ENCODE results near the gene ARL17B. TPM values are rescaled to one million over a fixed set of nuclear protein-coding genes. Genes with fewer than 3 reads are reported as not detected.
A peak's percentile ranks its signal among the peaks of the same experiment; 100 is the strongest.
"Not testable (repeated sequence)": the region's sequence is repeated elsewhere in the genome, so short reads cannot be mapped to it uniquely, and the experiment has no call there.

ARL17B gene
- total RNA-seq, 1 experiment from 2014 or later, result 13.9 TPM

DNA sequence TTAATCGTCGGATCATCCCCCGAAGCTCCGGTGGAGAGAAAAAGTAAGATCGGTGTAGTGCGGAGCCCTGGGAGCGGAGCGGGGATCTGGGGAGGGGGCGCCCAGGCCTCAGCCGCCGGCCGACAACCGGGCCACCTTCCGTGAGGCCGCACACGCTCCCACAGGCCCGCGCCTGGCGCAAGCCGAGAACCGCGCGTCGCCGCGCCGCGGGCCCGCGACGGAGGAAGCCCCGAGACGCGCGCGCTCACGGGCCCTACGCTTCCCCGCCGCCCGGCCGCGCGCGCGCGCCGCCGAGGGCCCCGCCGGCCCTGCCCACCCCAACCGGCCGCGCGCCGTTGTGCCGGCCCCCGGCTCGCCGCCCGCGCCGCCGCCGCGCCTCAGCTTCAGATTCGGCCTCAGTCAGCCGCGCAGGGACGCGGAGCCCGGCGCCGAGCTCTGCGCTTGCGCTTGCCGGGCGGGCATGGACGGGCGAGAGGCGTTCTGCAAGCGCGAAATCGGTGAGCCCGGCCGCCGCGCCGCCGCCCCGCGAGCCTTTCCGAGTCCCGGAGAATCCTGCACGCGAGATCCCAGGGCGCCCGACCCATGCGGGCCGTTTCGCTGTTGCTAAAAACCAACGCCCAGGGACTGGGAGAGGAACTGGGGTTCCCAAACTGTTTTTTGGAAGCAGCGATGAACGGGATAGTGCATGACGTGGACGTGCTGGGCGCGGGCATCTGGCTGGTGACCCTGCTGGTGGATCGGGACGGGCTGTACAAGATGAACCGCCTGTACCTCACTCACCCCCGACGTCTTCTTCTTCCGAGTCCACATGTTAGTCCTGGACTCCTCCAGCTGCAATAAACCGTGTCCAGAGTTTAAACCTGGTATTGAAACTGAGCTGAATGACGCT is 94.7 kb downstream of the ARL17B start:
- CTCF ChIA-PET, result interaction anchor here (0.8 kb wide), 1 partner anchor 20 kb away, joined by 3 read pairs; no protein-coding TSS in a partner anchor
- peak; percentile 89 for DNase-seq (ENCODE audit: low spot score)
- no TSS peak for BruUV-seq (replicated peaks)
- peak overlapping the region; percentile 70 for H3K4me3 ChIP-seq (ENCODE audit: low read depth, low read length, poor library complexity, severe bottlenecking)
- H3K27me3 ChIP-seq (replicated peaks; ENCODE audit: insufficient read depth, low read depth, low read length, poor library complexity), result no peaks in the 10 kb centered on the region
- H3K4me1 ChIP-seq (ENCODE audit: insufficient read depth, low read length, poor library complexity, severe bottlenecking), result peaks cover 6% of the 10 kb centered on the region
- H3K27ac ChIP-seq (ENCODE audit: low read depth, low read length, poor library complexity, severe bottlenecking), result peak overlapping the region; percentile 62
- TF ChIP-seq, protein P1, sequence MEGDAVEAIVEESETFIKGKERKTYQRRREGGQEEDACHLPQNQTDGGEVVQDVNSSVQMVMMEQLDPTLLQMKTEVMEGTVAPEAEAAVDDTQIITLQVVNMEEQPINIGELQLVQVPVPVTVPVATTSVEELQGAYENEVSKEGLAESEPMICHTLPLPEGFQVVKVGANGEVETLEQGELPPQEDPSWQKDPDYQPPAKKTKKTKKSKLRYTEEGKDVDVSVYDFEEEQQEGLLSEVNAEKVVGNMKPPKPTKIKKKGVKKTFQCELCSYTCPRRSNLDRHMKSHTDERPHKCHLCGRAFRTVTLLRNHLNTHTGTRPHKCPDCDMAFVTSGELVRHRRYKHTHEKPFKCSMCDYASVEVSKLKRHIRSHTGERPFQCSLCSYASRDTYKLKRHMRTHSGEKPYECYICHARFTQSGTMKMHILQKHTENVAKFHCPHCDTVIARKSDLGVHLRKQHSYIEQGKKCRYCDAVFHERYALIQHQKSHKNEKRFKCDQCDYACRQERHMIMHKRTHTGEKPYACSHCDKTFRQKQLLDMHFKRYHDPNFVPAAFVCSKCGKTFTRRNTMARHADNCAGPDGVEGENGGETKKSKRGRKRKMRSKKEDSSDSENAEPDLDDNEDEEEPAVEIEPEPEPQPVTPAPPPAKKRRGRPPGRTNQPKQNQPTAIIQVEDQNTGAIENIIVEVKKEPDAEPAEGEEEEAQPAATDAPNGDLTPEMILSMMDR (conservative IDR thresholded peaks at IDR 0.05; ENCODE audit: low read depth, low read length), result no peak
- no peak for TF ChIP-seq EZH2 (IDR thresholded peaks at IDR 0.05; ENCODE audit: borderline replicate concordance, low read depth, low read length, poor library complexity, severe bottlenecking)
- H3K9me3 ChIP-seq (ENCODE audit: low read depth, low read length, poor library complexity, severe bottlenecking), result no peaks in the 10 kb centered on the region
- H3K36me3 ChIP-seq (ENCODE audit: insufficient read depth, low read length, poor library complexity, severe bottlenecking), result no peaks in the 10 kb centered on the region
- intact Hi-C loops (cut with micrococcal nuclease; ENCODE audit: unreplicated experiment), result no loop called here
- POLR2A ChIA-PET (ENCODE audit: low non-redundant PET), result no interaction called here

DNA sequence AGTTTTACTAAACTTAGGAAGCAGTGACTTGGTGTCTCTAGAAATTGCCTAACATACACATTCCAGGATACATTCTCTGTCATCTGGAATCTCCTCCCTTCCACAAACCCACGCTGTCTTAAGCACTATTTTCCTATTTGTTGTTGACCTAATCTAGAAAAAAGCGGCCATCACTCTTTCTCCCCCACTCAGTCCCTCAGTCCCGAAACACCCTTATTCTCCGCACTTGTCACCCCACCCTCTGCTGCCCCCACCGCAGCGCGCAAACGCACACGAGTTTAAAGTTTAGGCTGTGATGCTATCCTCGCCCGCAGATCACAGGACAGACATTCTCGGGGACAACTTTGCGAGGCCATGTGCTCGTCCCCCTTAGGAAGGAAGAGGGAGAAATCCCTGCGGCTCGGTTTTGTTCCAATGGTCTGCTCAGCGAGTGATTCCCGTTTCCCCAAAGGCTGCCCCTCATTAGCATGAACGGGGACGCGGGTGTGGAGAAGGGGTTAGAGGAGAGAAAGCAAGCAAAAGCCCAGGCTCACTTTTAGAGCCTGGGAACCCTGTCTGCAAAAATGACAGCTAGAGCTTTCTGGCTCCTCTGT is 95.4 kb downstream of the ARL17B start:
- POLR2A ChIA-PET (ENCODE audit: low non-redundant PET); CTCF ChIA-PET; H3K9me3 ChIP-seq (ENCODE audit: low read depth, low read length, poor library complexity, severe bottlenecking); DNase-seq (ENCODE audit: low spot score); H3K4me1 ChIP-seq (ENCODE audit: insufficient read depth, low read length, poor library complexity, severe bottlenecking); H3K36me3 ChIP-seq (ENCODE audit: insufficient read depth, low read length, poor library complexity, severe bottlenecking); intact Hi-C loops (cut with micrococcal nuclease; ENCODE audit: unreplicated experiment); H3K27me3 ChIP-seq (replicated peaks; ENCODE audit: insufficient read depth, low read depth, low read length, poor library complexity); BruUV-seq (replicated peaks): not testable (repeated sequence)
- H3K4me3 ChIP-seq (ENCODE audit: low read depth, low read length, poor library complexity, severe bottlenecking), result peak overlapping the region; percentile 70
- H3K27ac ChIP-seq (ENCODE audit: low read depth, low read length, poor library complexity, severe bottlenecking), result peak overlapping the region; percentile 62

DNA sequence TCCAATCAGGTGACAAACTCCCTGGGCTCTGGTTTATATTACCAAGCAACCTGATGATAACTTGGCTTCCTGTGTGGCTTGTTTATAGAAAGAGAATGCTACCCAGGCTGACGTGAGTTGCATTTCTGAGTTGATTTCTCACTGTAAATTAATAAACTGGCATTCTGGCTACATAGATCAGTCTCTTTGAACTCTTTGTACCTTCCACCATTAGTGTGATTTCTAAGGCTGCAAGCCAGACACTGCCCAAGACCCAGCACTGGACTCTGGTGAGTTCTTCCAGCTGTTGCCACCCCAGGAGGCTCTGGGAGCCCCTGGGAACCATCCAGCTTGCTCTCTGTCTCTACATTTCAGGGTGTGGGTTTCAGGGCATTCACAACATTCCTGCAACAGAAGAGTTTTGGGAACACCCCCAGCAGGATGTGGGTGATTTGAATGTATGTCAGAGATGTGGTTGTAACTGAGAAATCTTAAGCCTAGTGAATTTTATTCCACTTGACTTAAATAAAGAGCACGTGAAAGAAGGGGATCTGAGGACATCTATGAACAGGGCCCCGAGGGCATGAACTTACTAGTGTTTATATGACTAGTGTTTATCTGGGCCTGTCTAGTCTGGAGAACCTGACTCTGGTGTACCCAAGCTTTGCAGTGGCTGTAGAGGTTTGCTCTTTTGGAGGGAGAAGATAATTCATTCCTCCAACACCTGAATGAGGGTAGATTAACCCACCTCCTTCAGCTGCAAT is 96.9 kb downstream of the ARL17B start:
- Histone ChIP-seq H3K36me3 (ENCODE audit: insufficient read depth, low read length, poor library complexity, severe bottlenecking) (no peaks in the 10 kb centered on the region), H3K4me1 (ENCODE audit: insufficient read depth, low read length, poor library complexity, severe bottlenecking) (peaks cover 6% of the 10 kb centered on the region), H3K27me3 (replicated peaks; ENCODE audit: insufficient read depth, low read depth, low read length, poor library complexity) (no peaks in the 10 kb centered on the region), H3K4me3 (ENCODE audit: low read depth, low read length, poor library complexity, severe bottlenecking) (no peak overlapping the region), H3K27ac (ENCODE audit: low read depth, low read length, poor library complexity, severe bottlenecking) (no peak overlapping the region), H3K9me3 (ENCODE audit: low read depth, low read length, poor library complexity, severe bottlenecking) (no peaks in the 10 kb centered on the region)
- no TSS peak for BruUV-seq (replicated peaks)
- ChIA-PET POLR2A (ENCODE audit: low non-redundant PET) (no interaction called here), CTCF (no interaction called here)
- DNase-seq (ENCODE audit: low spot score), result no peak
- TF ChIP-seq, protein P1 (conservative IDR thresholded peaks at IDR 0.05; ENCODE audit: low read depth, low read length), result no peak
- no peak for TF ChIP-seq EZH2 (IDR thresholded peaks at IDR 0.05; ENCODE audit: borderline replicate concordance, low read depth, low read length, poor library complexity, severe bottlenecking)
- intact Hi-C loops (cut with micrococcal nuclease; ENCODE audit: unreplicated experiment), result no loop called here

All from A673 (cell line).